HG03064 (cell line): Measurements from ENCODE around the gene ITGA8.
"Not testable (repeated sequence)": the region's sequence is repeated elsewhere in the genome, so short reads cannot be mapped to it uniquely, and the experiment has no call there.

Experiments used
- ATAC-seq: cut with Tn5 transposase; IDR thresholded peaks from one replicate; pipeline ENCODE4 v1.9.1; 2021; ENCODE audit warnings: low read depth; ENCODE audit not compliant: unreplicated experiment

ITGA8 gene

DNA sequence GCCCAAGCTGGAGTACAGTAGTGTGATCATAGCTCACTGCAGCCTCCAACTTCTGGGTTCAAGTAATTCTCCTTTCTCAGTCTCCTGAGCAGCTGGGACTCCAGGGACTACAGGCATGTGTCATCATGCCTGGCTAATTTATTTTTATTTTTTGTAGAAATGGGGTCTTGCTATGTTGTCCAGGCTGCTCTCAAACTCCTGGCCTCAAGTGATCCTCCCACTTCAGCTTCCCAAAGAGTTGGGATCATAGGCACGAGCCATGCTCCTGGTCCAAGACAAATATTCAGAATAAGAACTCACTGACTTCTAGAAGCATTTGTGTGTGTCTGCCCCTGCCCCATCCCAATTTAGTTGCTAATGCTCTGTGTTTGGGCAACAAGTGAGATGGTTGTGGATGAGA is 151.8 kb downstream of the ITGA8 start:
- ATAC-seq, result no peak

DNA sequence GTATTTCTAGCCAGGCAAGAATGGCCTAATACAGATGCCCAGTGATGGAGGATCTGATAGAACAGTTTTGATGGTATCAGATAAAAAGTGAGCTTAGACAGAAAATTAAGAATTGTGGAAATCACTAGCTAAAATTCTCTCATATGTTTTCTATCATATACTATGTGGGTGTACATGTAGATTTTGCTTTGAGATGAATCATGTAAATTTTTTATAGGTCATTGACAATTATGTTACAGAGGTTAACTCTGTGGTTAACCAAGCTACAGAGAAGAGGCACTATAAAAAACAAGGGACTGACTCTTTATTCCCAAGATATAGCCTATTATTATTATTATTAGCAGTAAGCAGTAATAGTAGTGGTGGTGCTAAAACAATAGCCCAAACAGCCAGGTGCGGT is 156.5 kb downstream of the ITGA8 start:
- no peak for ATAC-seq

DNA sequence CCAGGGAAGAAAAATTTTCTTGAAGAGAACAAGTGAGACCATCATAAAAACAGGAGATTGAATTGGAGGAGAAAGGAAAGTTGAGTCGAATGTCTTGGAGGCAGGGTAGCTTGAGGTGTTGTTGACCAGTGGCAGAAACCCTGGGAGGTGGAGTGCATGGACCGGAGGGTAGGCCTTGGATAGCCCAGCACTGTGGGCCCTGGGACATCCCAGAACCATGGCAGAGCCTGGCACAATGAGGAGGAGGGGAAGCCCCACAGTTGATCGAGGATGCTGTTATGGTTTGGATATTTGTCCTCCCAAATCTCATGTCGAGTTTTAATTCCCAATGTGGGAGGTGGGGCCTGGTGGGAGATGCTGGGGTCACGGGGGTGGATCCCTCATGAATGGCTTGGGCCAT is 157.1 kb downstream of the ITGA8 start:
- ATAC-seq, result no peak

DNA sequence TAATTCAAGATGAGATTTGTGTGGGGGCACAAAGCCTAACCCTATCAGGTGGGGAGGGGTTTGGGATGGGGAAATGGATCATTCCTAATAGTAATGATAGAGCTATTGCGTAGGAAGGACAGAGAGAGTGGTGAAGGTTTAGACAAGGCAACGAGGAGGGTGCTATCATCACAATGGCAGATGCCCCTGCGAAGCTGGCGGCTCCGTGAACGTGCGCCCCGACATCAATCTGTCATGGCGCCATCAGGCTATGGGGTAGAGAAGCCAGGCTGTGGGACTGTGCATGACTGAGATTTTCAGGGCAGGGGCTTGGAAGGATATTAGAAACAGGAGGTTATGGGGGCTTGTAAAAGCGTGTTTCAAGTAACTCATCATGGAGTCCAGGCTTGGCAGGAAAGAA is 157.6 kb downstream of the ITGA8 start:
- ATAC-seq, result no peak

DNA sequence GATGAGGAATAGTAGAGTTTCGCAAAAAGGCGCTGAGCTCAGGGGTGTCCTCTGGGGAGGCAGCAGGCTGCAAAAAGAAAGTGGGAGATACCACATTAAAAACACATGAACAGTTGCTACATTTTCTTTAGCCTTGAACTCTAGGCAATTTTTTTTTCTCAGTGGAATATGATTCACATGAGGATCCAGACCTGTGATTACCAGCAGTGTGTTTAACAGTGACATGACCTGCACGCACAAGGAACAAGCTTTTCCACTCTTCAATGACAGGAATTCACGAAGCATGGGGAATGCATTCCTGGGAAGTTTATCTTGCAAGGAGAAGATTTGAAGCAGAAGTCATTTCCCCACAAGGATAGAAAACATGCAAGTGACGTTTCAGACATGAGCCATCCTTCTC is 161.6 kb downstream of the ITGA8 start:
- no peak for ATAC-seq

DNA sequence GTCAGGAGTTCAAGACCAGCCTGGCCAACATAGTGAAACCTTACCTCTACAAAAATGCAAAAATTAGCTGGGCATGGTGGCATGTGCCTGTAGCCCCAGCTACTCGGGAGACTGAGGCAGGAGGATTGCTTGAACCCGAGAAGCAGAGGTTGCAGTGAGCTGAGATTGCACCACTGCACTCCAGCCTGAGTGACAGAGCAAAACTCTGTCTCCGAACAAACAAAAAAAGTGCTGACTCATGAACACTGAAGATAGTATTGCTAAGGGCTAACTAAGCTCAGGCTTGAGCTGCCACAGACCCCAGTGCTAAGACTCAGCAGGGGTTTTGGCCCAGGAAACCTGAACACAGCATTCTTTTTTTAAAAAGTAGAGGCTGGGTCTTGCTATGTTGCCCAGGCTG is 162.6 kb downstream of the ITGA8 start:
- not testable (repeated sequence) for ATAC-seq

DNA sequence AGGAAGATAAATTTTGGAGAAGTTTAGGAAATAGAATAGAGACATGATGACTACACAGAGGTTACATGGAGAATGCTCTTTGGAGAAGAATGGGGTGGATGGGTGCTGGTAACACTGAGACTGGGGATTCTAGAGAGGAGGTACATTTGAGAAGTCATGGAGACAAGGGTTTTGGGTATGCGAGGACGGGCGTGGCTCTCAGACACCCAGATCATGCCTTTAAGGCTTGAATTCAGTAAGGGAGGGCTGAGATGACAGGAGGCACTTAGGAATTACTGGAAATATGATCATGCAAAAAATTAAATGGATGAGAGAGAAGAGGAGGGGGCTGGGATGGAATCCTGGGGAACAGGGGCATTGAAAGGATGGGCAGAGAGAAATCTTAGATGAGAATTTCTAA is 168.8 kb downstream of the ITGA8 start:
- no peak for ATAC-seq

DNA sequence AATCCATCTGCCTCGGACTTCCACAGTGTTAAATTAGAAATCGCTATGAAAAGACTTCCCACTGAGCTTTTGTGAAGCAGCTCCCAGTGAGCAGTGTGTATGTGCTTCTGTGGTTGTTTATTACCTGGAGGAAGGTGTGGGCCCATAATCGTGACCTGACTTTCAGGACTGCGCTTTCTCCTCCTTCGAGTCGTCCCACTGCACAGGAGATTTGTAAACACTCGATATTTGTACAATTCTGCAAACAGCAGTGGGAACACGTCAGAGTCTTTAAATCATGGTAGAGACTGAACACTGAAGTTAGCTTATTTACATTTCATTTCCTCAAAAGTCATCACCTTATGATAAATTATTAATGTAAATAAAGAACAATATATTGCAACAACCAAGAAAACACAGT is 171.4 kb downstream of the ITGA8 start:
- no peak for ATAC-seq

DNA sequence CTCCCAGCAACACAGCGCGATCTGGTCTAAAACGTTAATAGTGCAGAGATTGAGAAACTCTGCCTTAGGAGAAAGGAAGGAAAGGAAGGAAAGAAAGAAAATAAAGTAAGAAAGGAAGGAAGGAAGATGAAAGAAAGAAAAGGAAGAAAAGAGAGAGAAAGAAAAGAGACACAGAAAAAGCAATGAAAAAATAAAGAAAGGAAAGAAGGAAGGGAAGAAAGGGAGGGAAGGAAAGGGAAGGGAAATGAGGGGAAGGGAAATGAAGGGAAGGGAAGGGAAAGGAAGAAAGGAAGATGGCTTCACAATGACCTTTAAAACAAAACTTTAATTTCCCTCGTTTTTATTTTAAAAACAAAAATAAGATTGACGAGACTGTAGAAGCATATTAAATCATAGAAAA is 173.1 kb downstream of the ITGA8 start:
- ATAC-seq, result no peak

DNA sequence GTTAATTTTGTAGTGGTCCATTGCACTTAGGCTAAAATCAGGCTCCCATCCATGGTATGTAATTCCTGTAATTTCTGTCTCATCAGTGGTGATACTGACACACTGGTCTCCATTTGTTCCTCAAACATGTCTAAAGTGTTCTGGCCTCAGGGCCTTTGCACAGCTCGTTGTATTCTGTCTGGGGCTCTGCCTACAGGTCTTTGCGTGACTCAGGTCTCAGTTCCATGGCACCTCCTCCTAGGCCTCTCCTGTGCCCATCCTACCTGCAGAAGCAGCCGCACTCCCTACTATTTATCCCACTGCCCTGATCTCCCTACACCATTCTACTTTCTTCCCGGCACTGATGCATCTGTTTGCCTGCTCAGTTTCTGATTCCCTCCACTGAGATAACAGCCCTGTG is 173.8 kb downstream of the ITGA8 start:
- ATAC-seq, result no peak

DNA sequence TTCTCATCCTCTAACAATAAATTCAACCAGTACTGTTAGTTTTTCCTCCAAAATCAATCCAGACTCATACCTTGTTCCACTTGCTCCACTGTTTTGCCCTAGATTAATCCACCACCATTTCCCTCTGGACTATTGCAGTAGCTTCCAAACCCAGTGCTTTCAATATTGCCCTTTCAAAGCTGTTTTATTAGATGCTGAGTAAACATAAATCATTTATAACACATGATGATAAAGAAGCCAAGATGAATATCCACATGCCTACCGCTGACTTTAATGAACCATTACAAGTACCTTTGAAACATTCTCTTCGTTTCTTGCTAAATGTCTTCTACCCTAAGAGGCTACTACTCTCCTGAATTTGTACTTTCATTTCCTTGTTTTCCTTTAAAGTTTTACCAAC is 174.5 kb downstream of the ITGA8 start:
- ATAC-seq, result no peak

DNA sequence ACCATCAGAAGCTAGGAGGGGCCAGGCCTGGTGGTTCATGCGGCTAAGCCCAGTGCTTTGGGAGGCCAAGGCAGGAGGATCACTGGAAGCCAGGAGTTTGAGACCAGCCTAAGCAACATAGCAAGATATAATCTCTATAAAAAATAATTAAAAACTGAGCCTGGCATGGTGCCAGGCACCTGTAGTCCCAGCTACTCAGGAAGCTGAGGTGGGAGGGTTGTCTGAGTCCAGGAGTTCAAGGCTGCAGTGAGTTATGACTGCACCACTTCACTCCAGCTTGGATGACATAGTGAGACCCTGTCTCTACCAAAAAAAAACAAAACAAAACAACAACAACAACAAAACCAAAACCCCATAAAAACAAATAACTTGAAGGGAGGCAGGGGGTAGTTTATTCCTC is 175.7 kb downstream of the ITGA8 start:
- ATAC-seq, result no peak

DNA sequence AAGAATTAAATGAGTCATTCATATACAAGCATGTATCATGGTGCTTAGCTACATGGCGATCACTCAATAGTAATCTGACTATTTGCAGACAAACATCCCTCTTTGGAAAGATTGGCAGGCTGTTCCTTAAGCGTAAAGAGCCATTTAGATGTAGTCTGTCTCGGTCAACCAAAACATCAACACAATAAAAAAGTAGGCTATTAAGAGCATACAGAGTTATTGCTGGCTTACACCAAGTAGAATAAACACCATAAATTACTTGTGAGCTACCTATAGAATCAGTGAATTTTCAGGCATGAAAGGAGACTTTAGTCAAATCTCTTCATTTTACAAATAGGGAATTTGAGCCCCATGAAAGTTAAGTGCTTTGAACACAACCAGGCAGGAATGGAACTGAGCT is 176.9 kb downstream of the ITGA8 start:
- ATAC-seq, result no peak

DNA sequence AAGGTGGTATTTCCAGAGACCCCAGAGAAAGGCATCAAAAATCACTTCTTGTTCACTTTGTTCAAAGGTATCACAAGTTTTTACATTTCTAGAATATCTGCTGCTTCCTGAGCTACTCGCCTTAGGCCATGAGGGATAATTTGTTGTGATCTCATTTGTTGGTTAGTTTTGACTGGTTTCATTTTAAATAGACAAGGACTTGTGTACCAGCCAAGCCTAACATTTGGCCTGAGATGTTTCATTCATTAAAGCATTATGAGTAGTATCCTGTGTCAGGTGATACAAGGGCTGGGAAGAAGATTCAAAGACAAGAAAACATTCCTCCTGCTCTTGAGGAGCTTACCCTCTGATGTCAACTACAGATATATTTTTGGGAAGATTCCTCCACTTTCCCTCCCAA is 178.3 kb downstream of the ITGA8 start:
- ATAC-seq, result no peak

DNA sequence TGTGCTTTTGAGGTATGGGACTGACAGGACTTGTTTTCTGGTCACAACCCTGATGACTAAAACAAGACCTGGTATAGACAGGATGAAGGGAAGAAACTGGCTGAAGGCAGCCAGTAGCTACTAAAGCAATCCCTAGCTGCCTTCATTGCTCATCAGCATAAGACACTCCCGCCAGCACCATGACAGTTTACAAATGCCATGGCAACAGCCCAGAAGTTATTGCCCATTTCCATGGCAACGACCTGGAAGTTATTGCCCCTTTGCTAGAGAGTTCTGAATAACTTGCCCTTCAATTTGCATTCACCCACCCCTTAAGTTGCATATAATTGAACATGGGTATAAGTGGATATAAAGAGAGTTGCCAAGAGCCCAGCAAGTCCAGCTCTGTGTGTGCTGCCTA is 179.0 kb downstream of the ITGA8 start:
- ATAC-seq, result no peak

DNA sequence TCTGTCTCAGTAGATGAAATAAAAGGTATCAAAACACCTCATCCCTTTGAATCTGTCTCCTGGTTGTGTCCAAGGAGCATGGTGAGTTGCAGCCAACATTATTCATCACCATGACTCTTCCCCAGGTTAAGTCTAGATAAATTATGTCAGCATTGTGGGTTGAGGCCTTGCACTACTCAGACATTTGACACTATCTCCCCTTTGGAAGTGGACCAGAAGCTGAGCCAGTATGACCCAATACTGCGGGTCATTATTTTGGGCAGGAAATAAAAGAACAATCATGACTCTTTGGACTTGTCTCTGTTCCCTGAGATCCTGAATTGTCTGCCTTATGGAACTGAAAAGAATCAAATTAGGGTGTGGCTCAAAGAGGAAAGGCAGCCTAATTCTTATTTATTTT is 180.5 kb downstream of the ITGA8 start:
- no peak for ATAC-seq

DNA sequence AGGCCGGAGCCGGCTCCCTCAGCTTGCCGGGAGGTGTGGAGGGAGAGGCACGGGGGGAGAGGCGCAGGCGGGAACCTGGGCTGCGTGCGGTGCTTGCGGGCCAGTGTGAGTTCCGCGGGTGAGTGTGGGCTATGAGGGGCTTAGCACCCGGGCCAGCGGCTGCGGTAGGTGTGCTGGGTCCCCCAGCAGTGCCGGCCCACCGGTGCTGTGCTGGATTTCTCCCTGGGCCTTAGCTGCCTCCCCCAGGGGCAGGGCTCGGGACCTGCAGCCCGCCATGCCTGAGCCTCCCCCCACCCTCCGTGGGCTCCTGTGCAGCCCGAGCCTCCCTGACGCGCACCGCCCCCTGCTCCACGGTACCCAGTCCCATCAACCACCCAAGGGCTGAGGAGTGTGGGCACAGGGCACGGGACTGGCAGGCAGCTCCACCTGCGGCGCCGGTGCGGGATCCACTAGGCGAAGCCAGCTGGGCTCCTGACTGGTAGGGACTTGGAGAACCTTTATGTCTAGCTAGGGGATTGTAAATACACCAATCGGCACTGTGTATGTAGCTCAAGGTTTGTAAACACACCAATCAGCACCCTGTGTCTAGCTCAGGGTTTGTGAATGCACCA is 184.7 kb downstream of the ITGA8 start:
- not testable (repeated sequence) for ATAC-seq

DNA sequence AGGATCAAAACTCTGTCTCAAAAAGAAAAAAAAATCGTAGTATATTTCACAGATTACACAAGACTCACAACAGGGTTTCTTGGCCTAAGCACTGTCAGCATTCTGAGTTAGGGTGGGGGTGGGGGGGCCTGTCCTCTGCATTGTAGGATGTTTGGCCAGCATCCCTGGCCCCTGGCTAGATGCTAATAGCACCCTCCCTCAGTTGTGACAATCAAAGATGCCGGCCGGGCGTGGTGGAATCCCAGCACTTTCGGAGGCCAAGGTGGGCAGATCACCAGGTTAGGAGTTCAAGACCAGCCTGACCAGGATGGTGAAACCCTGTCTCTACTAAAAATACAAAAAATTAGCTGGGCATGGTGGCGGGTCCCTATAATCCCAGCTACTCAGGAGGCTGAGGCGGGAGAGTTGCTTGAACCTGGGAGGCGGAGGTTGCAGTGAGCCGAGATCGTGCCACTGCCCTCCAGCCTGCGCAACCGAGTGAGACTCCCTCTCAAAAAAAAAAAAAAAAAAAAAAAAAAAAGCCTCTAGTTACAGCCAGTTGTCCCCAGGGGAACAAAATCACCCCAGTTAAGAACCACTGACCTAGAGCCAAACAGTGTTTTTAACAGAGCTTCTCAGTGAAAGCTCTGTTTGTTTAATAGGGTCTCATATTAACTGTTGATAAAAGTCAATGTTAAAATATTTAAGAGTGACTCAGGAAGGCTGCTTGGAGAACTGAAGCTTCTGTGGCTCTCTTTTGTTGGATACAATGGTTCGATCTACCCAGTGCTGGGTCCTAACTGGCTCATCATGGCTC is 187.6 kb downstream of the ITGA8 start:
- no peak for ATAC-seq

DNA sequence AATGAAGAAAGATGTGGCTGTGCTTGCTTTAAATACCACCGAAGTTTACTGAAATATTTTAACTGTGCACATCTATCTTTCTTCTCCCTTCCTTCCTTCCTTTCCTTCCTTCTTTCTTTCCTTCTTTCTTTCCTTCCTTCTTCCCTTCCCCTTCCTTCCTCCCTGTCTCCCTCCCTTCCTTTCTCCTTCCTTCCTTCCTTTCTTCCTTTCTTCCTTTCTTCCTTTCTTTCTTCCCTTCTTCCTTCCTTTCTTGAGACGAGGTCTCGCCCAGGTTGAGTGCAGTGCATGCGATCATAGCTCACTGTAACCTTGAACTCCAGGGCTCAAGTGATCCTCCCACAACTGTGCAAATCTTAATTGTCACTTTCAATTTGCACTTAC is 190.9 kb downstream of the ITGA8 start:
- ATAC-seq, result no peak

DNA sequence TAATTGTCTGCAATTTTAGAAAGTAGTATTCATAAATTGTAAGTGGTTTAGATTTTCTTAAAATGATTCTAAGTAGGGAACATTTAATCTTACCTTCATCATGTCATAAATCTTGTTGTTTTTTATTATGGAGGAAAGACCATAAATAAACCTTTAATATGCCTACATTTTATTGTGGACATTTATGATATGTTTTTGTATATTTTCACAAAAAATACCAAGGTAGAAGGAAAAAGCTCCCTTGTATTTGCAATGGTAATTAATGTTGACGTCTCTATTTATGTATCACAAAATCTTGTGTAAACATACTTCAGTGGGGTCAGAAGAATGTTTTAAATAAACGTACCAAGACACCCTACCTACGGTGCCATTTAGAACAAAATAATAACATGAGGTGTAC is 193.0 kb downstream of the ITGA8 start:
- no peak for ATAC-seq

DNA sequence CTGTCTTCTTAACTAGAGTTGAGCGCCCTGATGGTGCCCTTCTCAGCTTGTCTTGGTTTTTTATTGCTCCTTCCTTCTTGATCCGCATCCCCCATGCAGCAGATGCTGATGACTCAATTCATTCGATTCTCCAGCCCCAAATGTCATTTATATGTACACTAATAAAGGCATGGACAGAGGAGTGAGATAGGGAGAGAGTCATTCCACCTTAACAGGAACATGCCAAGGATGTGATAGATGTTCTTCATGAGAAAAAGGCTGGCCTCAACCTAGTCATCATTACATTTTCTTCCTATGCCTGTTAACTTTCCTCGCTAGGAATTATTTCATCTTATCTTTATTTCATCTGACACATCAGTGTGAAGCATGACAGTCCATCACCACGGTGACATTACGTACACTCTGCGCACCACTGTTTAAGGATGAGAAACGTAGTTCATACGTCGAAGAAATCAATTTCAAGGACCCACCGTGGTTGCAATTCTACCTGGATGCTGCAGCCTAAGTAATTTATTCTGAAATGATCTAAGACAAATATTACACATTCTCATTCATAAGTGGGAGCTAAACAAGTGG is 198.3 kb downstream of the ITGA8 start:
- ATAC-seq, result no peak

DNA sequence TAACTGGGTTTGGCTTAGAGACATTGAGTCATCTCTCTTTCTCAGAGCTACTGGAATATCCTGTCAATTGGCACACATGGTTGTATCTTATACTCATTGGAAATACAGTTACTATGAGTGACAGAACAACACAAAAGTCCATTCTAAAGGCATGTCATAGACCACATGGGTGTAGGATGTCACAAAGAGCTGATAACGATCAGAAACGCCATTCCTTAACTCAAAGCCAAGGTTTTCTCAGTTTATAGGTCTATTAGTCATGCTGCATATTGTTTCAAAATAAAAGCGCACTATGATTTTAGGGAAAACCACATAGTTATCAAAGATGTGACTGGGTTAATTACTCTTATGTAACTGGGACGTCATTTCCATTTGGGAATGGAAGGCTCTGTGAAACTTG is 201.5 kb downstream of the ITGA8 start:
- no peak for ATAC-seq
